Endothelial cell of umbilical vein (primary cell): Measurements from ENCODE around the gene SLC35F3. TPM values are rescaled to one million over a fixed set of nuclear protein-coding genes. Genes with fewer than 3 reads are reported as not detected.

Source experiments
- BruUV-seq: library from RNA; stranded (reverse); fragments of 400-500 nt; replicated peaks from 2 replicates; lab custom pipeline; 2021; lab: Mats Ljungman, UMichigan
- CTCF ChIA-PET: fragments of 300-600, 350-600 bp; sonication (Branson Sonifier 250); formaldehyde crosslinking; loops from one replicate; lab custom pipeline; 2021; ENCODE audit warnings: antibody characterized with exemption, inconsistent platforms; lab: Charles Lee
- POLR2A ChIA-PET: fragments of 300-600, 350-600 bp; sonication (Branson Sonifier 250); formaldehyde crosslinking; loops from one replicate; lab custom pipeline; 2021; ENCODE audit warnings: antibody characterized with exemption, inconsistent platforms; lab: Charles Lee
- DNase-seq: peaks from one replicate; pipeline ENCODE4 v3.0.0-alpha.2; 2011; ENCODE audit warnings: low read depth, low spot score
- FAIRE-seq: peaks from 2 replicates; lab custom pipeline; 2011; peaks lifted over from hg19 to GRCh38; lab: Jason Lieb, UNC
- H2AFZ ChIP-seq: 2 replicates; pipeline ENCODE4 v1.6.0; 2012; ENCODE audit warnings: low read depth, low read length, control low read depth, inconsistent platforms
- H3K27ac ChIP-seq: 2 replicates; pipeline ENCODE4 v1.5.1; 2011; ENCODE audit warnings: low read depth, mild to moderate bottlenecking, control low read depth, low read length, moderate library complexity; ENCODE audit not compliant: insufficient read depth
- H3K27me3 ChIP-seq, 2 experiments: 2 replicates each; pipeline versions ENCODE4 v1.6.0 to v1.6.1; 2011; ENCODE audit warnings: low read length in 2 of 2, mixed read lengths in 1 of 2; ENCODE audit not compliant: control insufficient read depth in 2 of 2, insufficient read depth in 2 of 2
- H3K36me3 ChIP-seq, 2 experiments: 2 replicates in 1 of 2; 3 replicates in 1 of 2; pipeline ENCODE4 v1.5.1; 2011; ENCODE audit warnings: low read length in 2 of 2, mild to moderate bottlenecking in 1 of 2, moderate library complexity in 1 of 2; ENCODE audit not compliant: control insufficient read depth in 2 of 2, insufficient read depth in 2 of 2; ENCODE audit errors: extremely low read depth in 1 of 2
- H3K4me1 ChIP-seq: 3 replicates; pipeline ENCODE4 v1.5.1; 2011; ENCODE audit warnings: mild to moderate bottlenecking, low read length; ENCODE audit not compliant: control insufficient read depth, insufficient read depth; ENCODE audit errors: extremely low read depth
- H3K4me2 ChIP-seq: 2 replicates; pipeline ENCODE4 v1.6.1; 2011; ENCODE audit warnings: low read length, control low read depth, mixed read lengths; ENCODE audit not compliant: insufficient read depth
- H3K4me3 ChIP-seq, 3 experiments: fragments of 200-600 bp in 1 of 3; sonication (generic), shearing (Covaris generic) in 1 of 3; replicated peaks in 1 of 3; 2 replicates each; pipeline ENCODE4 v1.5.1; 2011 to 2016; ENCODE audit warnings: control low read depth in 3 of 3, low read length in 3 of 3, mild to moderate bottlenecking in 2 of 3, inconsistent platforms in 1 of 3, low read depth in 1 of 3, moderate library complexity in 1 of 3; ENCODE audit not compliant: insufficient read depth in 1 of 3
- H3K79me2 ChIP-seq: 2 replicates; pipeline ENCODE4 v1.6.0; 2012; ENCODE audit warnings: low read length, inconsistent platforms; ENCODE audit not compliant: control insufficient read depth, insufficient read depth
- H3K9ac ChIP-seq: replicated peaks from 2 replicates; pipeline ENCODE3; 2011; ENCODE audit warnings: low read length, control low read depth; ENCODE audit not compliant: insufficient read depth; ENCODE audit errors: extremely low read depth
- H3K9me1 ChIP-seq: replicated peaks from 3 replicates; pipeline ENCODE4 v1.6.0; 2011; ENCODE audit warnings: mild to moderate bottlenecking, low read length; ENCODE audit not compliant: control insufficient read depth, insufficient read depth; ENCODE audit errors: extremely low read depth
- H3K9me3 ChIP-seq: replicated peaks from 2 replicates; pipeline ENCODE4 v1.5.1; 2012; ENCODE audit warnings: low read length, inconsistent platforms; ENCODE audit not compliant: control insufficient read depth, insufficient read depth
- H4K20me1 ChIP-seq: replicated peaks from 2 replicates; pipeline ENCODE3; 2011; ENCODE audit warnings: mild to moderate bottlenecking, low read length; ENCODE audit not compliant: control insufficient read depth, insufficient read depth; ENCODE audit errors: extremely low read depth
- EZH2 ChIP-seq: IDR thresholded peaks from 2 replicates; pipeline ENCODE4 v1.6.1; 2012; ENCODE audit warnings: borderline replicate concordance, low read depth, mild to moderate bottlenecking, moderate library complexity, low read length, inconsistent platforms; ENCODE audit not compliant: severe bottlenecking
- FOS ChIP-seq: IDR thresholded peaks from 2 replicates; pipeline ENCODE4 v1.6.1; 2011; ENCODE audit warnings: mild to moderate bottlenecking, low read length, moderate library complexity, borderline replicate concordance; ENCODE audit not compliant: insufficient read depth
- GATA2 ChIP-seq: IDR thresholded peaks from 2 replicates; pipeline ENCODE4 v1.7.0; 2011; ENCODE audit warnings: low read depth, mild to moderate bottlenecking, moderate library complexity, mixed read lengths, low read length; ENCODE audit not compliant: insufficient read length, insufficient read depth
- JUN ChIP-seq: IDR thresholded peaks from 2 replicates; pipeline ENCODE4 v1.6.1; 2011; ENCODE audit warnings: borderline replicate concordance, low read depth; ENCODE audit not compliant: insufficient read length, insufficient read depth
- MYC ChIP-seq: IDR thresholded peaks from one replicate; pipeline ENCODE4 v1.6.1; 2011; ENCODE audit warnings: mild to moderate bottlenecking, low read depth, low read length
- POLR2A ChIP-seq: IDR thresholded peaks from 2 replicates; pipeline ENCODE4 v1.6.1; 2012; ENCODE audit warnings: low read depth, mild to moderate bottlenecking, control low read depth, low read length
- POLR2AphosphoS5 ChIP-seq: IDR thresholded peaks from 2 replicates; pipeline ENCODE4 v1.6.1; 2012; ENCODE audit warnings: low read depth, mild to moderate bottlenecking, control low read depth, low read length, moderate library complexity; ENCODE audit not compliant: insufficient read depth
- dilution Hi-C: fragments of 300-500 bp; cut with MboI; formaldehyde crosslinking; loops from one replicate; pipeline ENCODE4 v1.15.0; 2019; ENCODE audit warnings: low sequenced_read_pairs; ENCODE audit not compliant: extremely low pct_ligation_motif_present
- intact Hi-C: fragments of 100-400 bp; cut with micrococcal nuclease; formaldehyde crosslinking; loops from one replicate; pipeline ENCODE4 v1.10.0; 2022
- polyA plus RNA-seq, 4 experiments: library from polyadenylated mRNA; depleted of rRNA in 3 of 4; stranded (reverse) in 3 of 4; unstranded in 1 of 4; fragments of >200 nt; gene quantifications; 2 replicates each; pipeline versions ENCODE4 v1.2.1 to v1.2.3, GENCODE V29; 2011 to 2012; ENCODE audit warnings: missing spikeins in 1 of 4
- total RNA-seq: library from RNA; stranded (reverse); gene quantifications from 2 replicates; pipeline ENCODE4 v1.2.3, GENCODE V29; 2021
- TF ChIP-seq, protein P1 (sequence below): IDR thresholded peaks from 2 replicates; pipeline ENCODE4 v1.6.1; 2011; ENCODE audit not compliant: insufficient read depth, insufficient read length
- TF ChIP-seq, protein P2 (sequence below), 2 donors: IDR thresholded peaks; 1 replicate in 1 of 2; 2 replicates in 1 of 2; pipeline ENCODE4 v1.5.1; 2011; ENCODE audit warnings: low read length in 2 of 2, mild to moderate bottlenecking in 2 of 2, moderate library complexity in 2 of 2, control low read depth in 1 of 2, inconsistent platforms in 1 of 2, low read depth in 1 of 2; ENCODE audit not compliant: insufficient read depth in 1 of 2; ENCODE audit errors: extremely low read depth in 1 of 2

Gene SLC35F3
- total and polyA plus RNA-seq, 2 donors (not counting 3 experiments of a cell fraction or from before 2014, with no cell fraction given) = not detected

DNA sequence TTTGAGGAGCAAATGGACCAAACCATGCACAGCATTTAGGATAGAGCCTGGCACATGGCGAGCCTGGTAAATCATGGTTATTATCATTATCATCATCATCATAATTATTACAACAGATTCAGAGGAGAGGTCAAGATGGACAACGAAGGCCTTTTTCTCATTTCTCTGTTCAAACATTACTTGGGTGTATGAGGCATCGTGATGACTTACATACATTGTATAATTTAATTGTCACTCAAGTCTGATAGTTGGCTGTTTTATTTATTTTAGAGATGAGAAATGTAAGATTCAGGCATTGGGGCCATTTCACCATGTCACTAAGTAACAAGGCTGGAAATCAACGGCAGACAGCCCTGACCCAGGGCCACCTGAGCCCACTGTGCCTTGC, 68.1 kb downstream of the SLC35F3 start:
- POLR2A ChIA-PET = no interaction called here
- Histone ChIP-seq H4K20me1 (no peaks in the 10 kb centered on the region), H3K4me3 (no peak overlapping the region), H3K4me1 (no peaks in the 10 kb centered on the region), H3K9ac (no peak overlapping the region), H3K4me2 (no peak overlapping the region), H3K27me3 (no peaks in the 10 kb centered on the region), H3K79me2 (no peaks in the 10 kb centered on the region), H2AFZ (no peak overlapping the region), H3K36me3 (no peaks in the 10 kb centered on the region), H3K9me1 (no peaks in the 10 kb centered on the region), H3K27ac (no peak overlapping the region), H3K9me3 (no peaks in the 10 kb centered on the region)
- DNase-seq = no peak
- BruUV-seq = no TSS peak
- intact Hi-C loops (no loop called here), dilution Hi-C loops (no loop called here)
- CTCF ChIA-PET = no interaction called here
- TF ChIP-seq POLR2A = no peak
- no peak for TF ChIP-seq FOS
- no peak for FAIRE-seq

DNA sequence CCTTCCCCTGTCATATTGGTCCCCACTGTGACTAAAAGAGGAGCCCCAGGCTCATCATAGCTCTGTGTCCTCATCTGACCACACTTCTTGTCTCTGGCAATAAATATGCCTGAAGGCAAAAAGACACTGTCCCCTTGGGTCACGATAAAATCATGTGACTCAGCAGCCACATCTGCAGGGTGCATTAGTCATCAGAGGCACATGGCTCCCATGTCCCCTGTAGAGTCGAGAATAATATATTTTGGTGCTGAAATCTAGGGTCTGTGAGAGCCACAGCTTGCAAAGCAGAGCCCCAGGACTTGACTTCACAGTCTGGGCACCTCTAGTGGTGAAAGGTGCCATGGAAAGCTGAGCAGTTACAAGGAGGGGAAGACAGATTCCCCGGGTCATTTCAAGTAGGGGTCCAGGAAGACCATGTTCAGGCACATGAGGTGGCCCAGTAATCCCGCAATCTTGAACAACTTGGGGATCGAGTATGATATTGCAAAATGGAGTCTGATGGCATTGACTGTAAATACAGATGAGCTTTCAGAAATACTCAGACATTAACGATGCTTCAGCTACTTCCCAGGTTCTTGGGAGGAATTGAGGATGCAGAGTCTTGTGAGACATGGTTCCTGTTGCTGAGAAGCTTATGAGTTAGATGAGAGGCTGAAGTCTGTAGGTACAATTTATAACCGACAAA, 68.6 kb downstream of the SLC35F3 start:
- CTCF ChIA-PET = no interaction called here

More for the DNA sequence above, 68.6 kb downstream of the SLC35F3 start:
- dilution Hi-C loops = no loop called here
- no peaks in the 10 kb centered on the region for H4K20me1 ChIP-seq
- no peak overlapping the region for H3K4me3 ChIP-seq
- no peaks in the 10 kb centered on the region for H3K36me3 ChIP-seq
- DNase-seq (no peak), FAIRE-seq (no peak)
- BruUV-seq = no TSS peak
- H3K4me1 ChIP-seq = no peaks in the 10 kb centered on the region
- H3K9ac ChIP-seq = no peak overlapping the region
- H3K27me3 ChIP-seq = no peaks in the 10 kb centered on the region
- no peaks in the 10 kb centered on the region for H3K9me3 ChIP-seq
- no peak overlapping the region for H3K27ac ChIP-seq
- H2AFZ ChIP-seq = no peak overlapping the region
- intact Hi-C loops = no loop called here
- H3K9me1 ChIP-seq = no peaks in the 10 kb centered on the region
- H3K79me2 ChIP-seq = no peaks in the 10 kb centered on the region
- H3K4me2 ChIP-seq = no peak overlapping the region
- TF ChIP-seq, protein P1, sequence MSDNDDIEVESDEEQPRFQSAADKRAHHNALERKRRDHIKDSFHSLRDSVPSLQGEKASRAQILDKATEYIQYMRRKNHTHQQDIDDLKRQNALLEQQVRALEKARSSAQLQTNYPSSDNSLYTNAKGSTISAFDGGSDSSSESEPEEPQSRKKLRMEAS = no peak
- no peak for TF ChIP-seq GATA2
- TF ChIP-seq POLR2AphosphoS5 = no peak
- no peak for TF ChIP-seq MYC
- no peak for TF ChIP-seq JUN
- TF ChIP-seq, protein P2, sequence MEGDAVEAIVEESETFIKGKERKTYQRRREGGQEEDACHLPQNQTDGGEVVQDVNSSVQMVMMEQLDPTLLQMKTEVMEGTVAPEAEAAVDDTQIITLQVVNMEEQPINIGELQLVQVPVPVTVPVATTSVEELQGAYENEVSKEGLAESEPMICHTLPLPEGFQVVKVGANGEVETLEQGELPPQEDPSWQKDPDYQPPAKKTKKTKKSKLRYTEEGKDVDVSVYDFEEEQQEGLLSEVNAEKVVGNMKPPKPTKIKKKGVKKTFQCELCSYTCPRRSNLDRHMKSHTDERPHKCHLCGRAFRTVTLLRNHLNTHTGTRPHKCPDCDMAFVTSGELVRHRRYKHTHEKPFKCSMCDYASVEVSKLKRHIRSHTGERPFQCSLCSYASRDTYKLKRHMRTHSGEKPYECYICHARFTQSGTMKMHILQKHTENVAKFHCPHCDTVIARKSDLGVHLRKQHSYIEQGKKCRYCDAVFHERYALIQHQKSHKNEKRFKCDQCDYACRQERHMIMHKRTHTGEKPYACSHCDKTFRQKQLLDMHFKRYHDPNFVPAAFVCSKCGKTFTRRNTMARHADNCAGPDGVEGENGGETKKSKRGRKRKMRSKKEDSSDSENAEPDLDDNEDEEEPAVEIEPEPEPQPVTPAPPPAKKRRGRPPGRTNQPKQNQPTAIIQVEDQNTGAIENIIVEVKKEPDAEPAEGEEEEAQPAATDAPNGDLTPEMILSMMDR (IDR thresholded peaks at IDR 0.05; ENCODE audit: extremely low read depth in 1 of 2, insufficient read depth in 1 of 2, low read depth in 1 of 2, low read length in 2 of 2) = no peak
- no peak for TF ChIP-seq EZH2
- POLR2A ChIA-PET = no interaction called here
